Measurements from ENCODE around the gene FEZF1. TPM values are rescaled to one million over a fixed set of nuclear protein-coding genes. Genes with fewer than 3 reads are reported as not detected.

The FEZF1 gene
- total and polyA plus RNA-seq, 10 of the 15 experiments (the other 5 are each of a cell fraction or from before 2014, with no cell fraction given), result not detected

DNA sequence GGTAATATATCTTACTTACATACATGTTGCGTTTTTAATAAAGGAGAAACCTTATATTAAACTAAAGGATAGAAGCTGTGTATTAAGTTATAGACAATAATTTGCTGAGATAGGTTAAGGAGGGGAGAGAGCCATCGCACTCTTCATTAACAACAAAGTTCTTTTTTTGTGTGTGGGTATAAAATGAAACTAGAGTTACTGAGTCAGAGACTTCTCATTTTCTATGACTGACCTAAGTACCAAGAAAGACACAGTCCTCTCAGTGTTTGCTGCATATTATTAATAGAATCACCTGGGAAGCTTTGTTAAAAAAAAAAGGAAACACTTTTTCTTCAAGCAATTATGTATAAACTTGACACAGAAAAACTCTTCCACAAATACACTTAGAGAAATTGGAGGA, 31.4 kb downstream of the FEZF1 start (continued):
- TF ChIP-seq, protein P1, sequence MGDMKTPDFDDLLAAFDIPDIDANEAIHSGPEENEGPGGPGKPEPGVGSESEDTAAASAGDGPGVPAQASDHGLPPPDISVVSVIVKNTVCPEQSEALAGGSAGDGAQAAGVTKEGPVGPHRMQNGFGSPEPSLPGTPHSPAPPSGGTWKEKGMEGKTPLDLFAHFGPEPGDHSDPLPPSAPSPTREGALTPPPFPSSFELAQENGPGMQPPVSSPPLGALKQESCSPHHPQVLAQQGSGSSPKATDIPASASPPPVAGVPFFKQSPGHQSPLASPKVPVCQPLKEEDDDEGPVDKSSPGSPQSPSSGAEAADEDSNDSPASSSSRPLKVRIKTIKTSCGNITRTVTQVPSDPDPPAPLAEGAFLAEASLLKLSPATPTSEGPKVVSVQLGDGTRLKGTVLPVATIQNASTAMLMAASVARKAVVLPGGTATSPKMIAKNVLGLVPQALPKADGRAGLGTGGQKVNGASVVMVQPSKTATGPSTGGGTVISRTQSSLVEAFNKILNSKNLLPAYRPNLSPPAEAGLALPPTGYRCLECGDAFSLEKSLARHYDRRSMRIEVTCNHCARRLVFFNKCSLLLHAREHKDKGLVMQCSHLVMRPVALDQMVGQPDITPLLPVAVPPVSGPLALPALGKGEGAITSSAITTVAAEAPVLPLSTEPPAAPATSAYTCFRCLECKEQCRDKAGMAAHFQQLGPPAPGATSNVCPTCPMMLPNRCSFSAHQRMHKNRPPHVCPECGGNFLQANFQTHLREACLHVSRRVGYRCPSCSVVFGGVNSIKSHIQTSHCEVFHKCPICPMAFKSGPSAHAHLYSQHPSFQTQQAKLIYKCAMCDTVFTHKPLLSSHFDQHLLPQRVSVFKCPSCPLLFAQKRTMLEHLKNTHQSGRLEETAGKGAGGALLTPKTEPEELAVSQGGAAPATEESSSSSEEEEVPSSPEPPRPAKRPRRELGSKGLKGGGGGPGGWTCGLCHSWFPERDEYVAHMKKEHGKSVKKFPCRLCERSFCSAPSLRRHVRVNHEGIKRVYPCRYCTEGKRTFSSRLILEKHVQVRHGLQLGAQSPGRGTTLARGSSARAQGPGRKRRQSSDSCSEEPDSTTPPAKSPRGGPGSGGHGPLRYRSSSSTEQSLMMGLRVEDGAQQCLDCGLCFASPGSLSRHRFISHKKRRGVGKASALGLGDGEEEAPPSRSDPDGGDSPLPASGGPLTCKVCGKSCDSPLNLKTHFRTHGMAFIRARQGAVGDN (IDR thresholded peaks at IDR 0.05), result no peak
- TF ChIP-seq TCF3 (IDR thresholded peaks at IDR 0.05; ENCODE audit: borderline replicate concordance, insufficient read depth, low read depth, low read length), result no peak

DNA sequence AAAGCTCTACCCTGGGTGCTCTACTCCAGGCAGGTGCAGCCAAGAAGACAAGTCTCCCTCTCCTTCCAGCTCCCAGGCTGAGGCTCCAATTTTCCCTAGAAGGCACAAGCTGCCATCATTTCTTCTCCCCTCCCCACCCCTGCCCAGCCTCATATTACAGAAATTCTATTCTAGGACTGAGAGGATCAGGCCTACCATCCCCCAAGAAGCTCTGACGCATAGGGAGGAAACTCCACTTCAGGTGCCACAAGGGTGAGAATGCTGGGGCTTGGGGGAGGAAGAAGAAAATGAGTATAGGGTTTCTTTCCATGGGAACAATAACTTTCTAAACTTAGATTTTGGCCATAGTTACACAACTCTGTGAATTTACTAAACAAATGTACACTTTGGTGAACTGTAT, 35.3 kb downstream of the FEZF1 start:
- no peak overlapping the region for H3K27ac ChIP-seq (ENCODE audit: control insufficient read depth, insufficient read depth)
- H3K4me2 ChIP-seq (ENCODE audit: control insufficient read depth, insufficient read depth), result no peak overlapping the region
- ChIA-PET SMC1A (ENCODE audit: uncharacterized antibody, unreplicated experiment) (interaction anchor here (1.5 kb wide), 1 partner anchor 35 kb away, joined by 5 read pairs; no protein-coding TSS in a partner anchor), CTCF (no interaction called here), POLR2A (no interaction called here), RAD21 (ENCODE audit: unreplicated experiment) (interaction anchor here (0.6 kb wide), 1 partner anchor 50 kb away, joined by 3 read pairs; no protein-coding TSS in a partner anchor)
- ATAC-seq, result no peak
- H3K36me3 ChIP-seq (ENCODE audit: control insufficient read depth in 2 of 2, insufficient read depth in 2 of 2, low read length in 1 of 2), result no peaks in the 10 kb centered on the region
- H3K9ac ChIP-seq (ENCODE audit: control insufficient read depth, insufficient read depth, low read length), result no peak overlapping the region
- no peaks in the 10 kb centered on the region for H3K4me1 ChIP-seq (ENCODE audit: control insufficient read depth, insufficient read depth, low read length)
- intact Hi-C loops (cut with micrococcal nuclease; ENCODE audit: unreplicated experiment), result no loop called here
- FAIRE-seq, result no peak
- WGBS (ENCODE audit: insufficient coverage, insufficient replicate concordance, low lambda C conversion rate, missing lambda C conversion rate), result 100% methylated on average over 1 of the region's 1 CpG
- no peaks in the 10 kb centered on the region for H3K9me3 ChIP-seq (replicated peaks; ENCODE audit: control insufficient read depth, insufficient read depth, low read length)
- H4K20me1 ChIP-seq (ENCODE audit: control insufficient read depth, insufficient read depth), result no peaks in the 10 kb centered on the region
- BruUV-seq (replicated peaks), result no TSS peak
- DNase-seq (ENCODE audit: low read depth, low spot score), result no peak
- H3K27me3 ChIP-seq (replicated peaks in 1 of 2; ENCODE audit: control insufficient read depth in 2 of 2, insufficient read depth in 2 of 2, low read length in 1 of 2), result no peaks in the 10 kb centered on the region
- no peaks in the 10 kb centered on the region for H3K79me2 ChIP-seq (ENCODE audit: control insufficient read depth, insufficient read depth, low read length)
- H3K4me3 ChIP-seq, result no peak overlapping the region
- H2AFZ ChIP-seq (ENCODE audit: control insufficient read depth, low read depth, low read length), result no peak overlapping the region
- in situ Hi-C loops (cut with MboI), result no loop called here
- TF ChIP-seq ZNF384 (IDR thresholded peaks at IDR 0.05; ENCODE audit: borderline replicate concordance, low read depth, low read length) (no peak), CHD4 (IDR thresholded peaks at IDR 0.05) (no peak), WRNIP1 (IDR thresholded peaks at IDR 0.05; ENCODE audit: borderline replicate concordance, low read depth, low read length) (no peak), EED (IDR thresholded peaks at IDR 0.05; ENCODE audit: low read depth) (no peak), BMI1 (IDR thresholded peaks at IDR 0.05; ENCODE audit: borderline replicate concordance) (no peak), ZNF622 (IDR thresholded peaks at IDR 0.05) (no peak), CEBPB (IDR thresholded peaks at IDR 0.05; ENCODE audit: borderline replicate concordance in 1 of 2, low read depth in 2 of 2, low read length in 2 of 2) (no peak), KDM1A (IDR thresholded peaks at IDR 0.05; ENCODE audit: borderline replicate concordance) (no peak), CHD2 (IDR thresholded peaks at IDR 0.05; ENCODE audit: borderline replicate concordance, low read depth, low read length) (no peak), HDAC2 (IDR thresholded peaks at IDR 0.05) (no peak)
- TF ChIP-seq, protein P2, sequence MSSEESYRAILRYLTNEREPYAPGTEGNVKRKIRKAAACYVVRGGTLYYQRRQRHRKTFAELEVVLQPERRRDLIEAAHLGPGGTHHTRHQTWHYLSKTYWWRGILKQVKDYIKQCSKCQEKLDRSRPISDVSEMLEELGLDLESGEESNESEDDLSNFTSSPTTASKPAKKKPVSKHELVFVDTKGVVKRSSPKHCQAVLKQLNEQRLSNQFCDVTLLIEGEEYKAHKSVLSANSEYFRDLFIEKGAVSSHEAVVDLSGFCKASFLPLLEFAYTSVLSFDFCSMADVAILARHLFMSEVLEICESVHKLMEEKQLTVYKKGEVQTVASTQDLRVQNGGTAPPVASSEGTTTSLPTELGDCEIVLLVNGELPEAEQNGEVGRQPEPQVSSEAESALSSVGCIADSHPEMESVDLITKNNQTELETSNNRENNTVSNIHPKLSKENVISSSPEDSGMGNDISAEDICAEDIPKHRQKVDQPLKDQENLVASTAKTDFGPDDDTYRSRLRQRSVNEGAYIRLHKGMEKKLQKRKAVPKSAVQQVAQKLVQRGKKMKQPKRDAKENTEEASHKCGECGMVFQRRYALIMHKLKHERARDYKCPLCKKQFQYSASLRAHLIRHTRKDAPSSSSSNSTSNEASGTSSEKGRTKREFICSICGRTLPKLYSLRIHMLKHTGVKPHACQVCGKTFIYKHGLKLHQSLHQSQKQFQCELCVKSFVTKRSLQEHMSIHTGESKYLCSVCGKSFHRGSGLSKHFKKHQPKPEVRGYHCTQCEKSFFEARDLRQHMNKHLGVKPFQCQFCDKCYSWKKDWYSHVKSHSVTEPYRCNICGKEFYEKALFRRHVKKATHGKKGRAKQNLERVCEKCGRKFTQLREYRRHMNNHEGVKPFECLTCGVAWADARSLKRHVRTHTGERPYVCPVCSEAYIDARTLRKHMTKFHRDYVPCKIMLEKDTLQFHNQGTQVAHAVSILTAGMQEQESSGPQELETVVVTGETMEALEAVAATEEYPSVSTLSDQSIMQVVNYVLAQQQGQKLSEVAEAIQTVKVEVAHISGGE (CRISPR knock-in tag; IDR thresholded peaks at IDR 0.05), result no peak
- TF ChIP-seq, protein P3, sequence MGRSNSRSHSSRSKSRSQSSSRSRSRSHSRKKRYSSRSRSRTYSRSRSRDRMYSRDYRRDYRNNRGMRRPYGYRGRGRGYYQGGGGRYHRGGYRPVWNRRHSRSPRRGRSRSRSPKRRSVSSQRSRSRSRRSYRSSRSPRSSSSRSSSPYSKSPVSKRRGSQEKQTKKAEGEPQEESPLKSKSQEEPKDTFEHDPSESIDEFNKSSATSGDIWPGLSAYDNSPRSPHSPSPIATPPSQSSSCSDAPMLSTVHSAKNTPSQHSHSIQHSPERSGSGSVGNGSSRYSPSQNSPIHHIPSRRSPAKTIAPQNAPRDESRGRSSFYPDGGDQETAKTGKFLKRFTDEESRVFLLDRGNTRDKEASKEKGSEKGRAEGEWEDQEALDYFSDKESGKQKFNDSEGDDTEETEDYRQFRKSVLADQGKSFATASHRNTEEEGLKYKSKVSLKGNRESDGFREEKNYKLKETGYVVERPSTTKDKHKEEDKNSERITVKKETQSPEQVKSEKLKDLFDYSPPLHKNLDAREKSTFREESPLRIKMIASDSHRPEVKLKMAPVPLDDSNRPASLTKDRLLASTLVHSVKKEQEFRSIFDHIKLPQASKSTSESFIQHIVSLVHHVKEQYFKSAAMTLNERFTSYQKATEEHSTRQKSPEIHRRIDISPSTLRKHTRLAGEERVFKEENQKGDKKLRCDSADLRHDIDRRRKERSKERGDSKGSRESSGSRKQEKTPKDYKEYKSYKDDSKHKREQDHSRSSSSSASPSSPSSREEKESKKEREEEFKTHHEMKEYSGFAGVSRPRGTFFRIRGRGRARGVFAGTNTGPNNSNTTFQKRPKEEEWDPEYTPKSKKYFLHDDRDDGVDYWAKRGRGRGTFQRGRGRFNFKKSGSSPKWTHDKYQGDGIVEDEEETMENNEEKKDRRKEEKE (IDR thresholded peaks at IDR 0.05), result no peak

Measured in GM12878 (cell line).